ENCODE data around the gene YWHAE.
"Not testable (repeated sequence)": the region's sequence is repeated elsewhere in the genome, so short reads cannot be mapped to it uniquely, and the experiment has no call there.

Gene YWHAE

DNA sequence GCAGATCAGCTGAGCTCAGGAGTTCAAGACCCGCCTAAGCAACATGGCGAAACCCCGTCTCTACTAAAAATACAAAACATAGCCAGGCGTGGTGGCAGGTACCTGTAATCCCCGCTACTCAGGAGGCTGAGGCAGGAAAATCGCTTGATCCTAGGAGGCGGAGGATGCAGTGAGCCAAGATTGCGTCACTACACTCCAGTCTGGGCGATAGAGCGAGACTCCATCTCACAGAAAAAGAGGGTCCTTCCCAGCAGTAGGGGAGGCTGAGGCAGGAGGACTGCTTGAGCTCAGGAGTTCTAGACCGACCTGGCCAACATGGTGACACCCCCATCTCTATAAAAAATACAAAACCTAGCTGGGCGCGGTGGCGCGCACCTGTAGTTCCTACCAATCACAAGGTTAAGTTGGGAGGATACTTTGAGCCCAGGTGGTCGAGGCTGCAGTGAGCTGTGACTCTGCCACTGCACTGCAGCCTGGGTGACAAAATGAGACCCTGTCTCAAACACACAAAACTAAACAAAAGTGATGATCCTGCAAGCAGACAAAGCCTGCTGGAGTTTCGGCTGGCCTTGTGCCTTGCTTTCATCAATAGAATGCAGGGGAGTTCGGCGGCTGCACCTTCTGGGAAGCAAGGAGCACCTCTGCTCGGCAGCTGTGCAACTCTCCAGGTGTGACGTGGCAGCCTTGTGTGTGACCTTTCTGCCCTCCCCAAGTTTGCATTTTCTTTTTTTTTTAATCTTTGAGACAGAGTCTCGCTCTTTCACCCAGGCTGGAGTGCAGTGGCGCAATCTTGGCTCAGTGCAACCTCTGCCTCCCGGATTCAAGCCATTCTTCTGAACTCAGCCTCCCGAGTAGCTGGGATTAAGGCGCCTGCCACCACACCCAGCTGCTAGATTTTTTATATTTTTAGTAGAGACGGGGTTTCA lies 12.4 kb upstream of the YWHAE start:
- no peak for DNase-seq

DNA sequence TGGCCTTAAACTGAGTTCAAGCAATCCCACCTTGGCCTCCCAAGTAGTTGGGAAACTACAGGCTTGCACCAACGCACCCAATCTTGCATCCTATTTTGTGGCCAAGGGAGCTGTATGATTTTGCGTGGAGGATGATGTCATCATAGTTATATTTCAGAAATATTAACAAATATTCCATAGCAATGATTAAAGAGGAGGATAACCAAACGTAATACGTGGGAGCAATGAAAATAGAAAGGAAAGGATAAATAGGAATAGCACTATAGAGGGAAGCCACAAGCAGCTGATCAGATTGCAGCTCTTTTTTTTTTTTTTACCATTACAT lies 2.2 kb upstream of the YWHAE start:
- no peak for DNase-seq

DNA sequence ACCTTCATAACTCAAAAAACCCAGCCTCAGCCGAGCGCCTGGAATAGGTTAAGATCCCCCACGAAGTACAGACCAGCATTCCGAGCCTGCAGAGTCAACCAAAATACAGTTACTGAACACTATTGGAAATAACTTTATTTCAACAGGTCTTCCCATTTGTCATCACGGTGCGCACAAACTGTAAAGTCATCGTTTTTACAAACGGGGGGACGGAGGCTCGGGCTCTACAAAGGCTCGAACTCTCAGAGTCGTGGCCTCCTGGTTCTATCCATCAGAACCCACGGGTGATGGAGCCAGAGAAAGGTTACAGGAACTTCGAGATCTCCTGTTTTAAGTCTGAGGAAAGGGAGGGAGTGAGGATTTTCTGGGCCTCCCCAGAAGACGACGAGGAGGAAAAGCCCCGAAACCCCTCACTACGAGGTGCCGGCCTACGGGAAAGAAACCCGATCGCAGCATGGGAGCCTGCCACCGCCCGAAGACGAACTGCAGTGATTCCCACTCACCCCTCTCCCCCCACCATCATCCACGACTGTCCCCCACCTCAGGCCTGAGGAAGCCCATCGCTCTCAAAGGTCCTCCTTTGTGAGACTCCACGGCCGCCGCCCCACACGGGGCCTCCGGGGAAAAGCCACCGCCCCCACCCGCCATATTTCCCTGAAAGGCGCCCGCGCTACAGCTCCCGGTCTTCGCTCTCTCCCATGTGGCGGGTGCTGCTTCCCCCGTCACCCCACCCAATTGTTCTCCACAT lies 917 bp downstream of the YWHAE start:
- DNase-seq = no peak

DNA sequence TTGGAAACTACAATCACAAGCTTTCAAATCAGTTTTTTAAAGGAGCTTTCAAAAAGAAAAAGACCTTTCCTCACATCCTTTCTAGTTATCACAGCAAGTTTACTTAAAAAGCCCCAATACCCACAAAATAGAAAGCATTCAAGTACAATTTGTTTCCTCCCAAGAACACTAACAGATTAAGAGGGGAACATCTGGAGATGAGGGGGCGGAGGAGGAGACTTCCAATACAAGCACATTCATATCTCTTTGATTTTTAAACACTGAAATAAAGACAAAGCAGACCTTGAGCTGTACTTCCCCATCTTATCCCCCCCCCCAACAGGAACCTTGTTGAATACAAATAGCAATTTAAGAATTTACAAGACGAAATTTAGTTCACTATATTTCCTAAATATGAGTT lies 2.0 kb downstream of the YWHAE start:
- DNase-seq = no peak

DNA sequence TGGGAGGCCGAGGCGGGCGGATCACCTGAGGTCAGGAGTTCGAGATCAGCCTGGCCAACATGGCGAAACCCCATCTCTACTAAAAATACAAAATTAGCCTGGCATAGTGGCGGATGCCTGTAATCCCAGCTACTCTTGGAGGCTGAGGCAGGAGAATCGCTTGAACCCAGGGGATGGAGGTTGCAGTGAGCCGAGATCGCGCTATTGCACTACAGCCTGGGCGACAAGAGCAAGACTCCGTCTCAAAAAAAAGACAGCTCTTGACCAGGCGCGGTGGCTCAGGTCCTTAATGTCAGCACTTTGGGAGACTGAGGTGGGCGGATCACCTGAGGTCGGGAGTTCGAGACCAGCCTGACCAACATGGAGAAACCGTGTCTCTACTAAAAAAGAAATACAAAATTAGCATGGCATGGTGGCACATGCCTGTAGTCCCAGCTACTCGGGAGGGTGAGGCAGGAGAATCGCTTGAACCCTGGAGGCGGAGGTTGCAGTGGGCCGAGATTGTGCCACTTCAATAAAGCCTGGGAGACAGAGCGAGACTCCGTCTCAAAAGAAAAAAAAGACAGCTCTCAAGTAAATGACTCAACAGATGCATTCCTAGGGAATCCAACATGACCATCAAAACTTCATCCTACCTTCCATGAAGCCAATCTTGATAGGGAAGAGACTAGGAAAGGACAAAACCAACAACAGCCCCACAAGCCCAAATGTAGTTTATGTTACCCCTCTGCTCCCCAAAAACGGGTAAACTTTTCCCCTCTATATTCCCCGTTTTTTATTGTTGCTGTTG lies 4.0 kb downstream of the YWHAE start:
- not testable (repeated sequence) for DNase-seq

DNA sequence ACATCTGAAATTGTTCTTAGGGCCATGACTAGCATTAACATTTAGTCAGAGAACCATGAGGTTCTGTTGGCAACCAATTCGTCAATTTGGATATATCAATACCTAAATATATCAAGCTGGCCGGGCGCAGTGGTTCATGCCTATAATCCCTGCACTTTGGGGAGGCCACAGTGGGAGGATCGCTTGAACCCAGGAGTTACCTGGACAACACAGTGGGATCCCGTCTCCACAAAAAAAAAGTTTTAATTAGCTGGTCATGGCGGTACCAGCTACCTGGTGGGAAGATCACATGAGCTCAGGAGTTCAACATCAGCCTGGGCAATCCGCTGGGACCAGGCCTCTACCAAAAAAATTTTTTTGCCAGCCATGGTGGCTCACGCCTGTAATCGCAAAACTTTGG lies 8.4 kb downstream of the YWHAE start:
- DNase-seq = no peak

DNA sequence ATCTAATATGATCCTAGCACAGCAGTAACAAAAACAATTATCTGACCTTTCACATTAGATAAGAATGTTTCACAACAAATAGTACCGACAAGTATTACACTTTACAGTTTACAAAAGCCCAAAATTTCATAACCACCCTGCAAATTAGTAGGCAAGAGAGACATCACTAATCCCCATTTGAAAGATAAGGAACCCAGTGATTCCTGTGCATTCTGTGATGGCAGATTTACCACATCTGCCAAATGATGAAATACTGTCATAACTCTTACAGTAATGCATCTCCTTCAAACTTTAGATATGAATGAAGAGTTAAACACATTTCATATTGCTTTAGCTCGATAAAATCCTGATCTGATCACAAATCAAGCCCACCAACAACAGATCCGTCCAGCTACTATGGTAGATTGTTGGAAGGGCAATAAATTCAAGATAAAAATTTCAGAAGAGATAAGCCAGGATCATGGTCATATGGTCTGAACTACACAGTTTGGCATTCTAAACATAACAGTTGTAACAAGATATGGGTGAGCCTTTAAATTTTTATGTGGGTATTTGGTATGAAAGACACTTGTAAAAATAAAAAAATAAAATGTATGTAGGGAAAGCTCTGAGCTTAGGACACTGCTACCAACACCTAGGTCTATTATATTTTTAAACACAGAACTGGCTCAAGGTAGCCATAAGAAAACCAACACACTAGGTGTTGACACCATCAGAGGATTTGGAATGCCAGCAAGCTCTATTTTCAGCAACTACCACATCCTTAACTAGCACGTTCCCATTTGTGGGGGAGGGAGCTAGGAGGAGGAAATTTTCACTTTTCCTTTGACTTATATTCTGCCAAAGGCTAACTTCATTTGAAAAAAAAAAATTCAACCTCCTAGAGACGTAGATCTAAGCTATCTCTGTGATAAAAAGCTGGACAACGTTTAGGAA lies 9.3 kb downstream of the YWHAE start:
- DNase-seq = no peak

DNA sequence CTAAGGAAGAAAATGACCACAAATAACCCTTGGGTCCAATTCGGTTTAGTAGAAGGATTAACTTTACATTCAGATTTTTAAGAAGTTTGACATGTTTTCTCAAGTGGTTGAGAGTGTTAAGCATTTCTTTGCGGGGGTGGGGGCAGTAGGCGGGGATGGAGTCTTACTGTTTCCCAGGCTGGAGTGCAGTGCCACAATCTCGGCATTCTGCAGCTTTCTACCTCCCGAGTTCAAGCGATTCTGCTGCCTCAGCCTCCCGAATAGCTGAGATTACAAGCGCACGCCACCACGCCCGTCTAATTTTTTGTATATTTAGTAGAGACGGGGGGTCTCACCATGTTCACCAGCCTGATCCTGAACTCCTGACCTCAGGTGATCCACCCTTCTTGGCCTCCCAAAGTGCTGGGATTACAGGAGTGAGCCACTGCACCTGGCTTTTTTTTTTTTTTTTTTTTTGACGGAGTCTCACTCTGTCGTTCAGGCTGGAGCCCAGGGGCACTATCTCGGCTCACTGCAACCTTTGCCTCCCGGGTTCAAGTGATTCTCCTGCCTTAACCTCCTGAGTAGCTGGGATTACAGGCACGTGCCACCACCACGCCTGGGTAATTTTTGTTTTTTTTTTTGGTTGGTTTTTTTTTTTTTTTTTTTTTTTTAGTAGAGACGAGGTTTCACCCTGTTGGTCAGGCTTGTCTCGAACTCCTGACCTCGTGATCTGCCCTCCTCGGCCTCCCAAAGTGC lies 12.4 kb downstream of the YWHAE start:
- DNase-seq = not testable (repeated sequence)

DNA sequence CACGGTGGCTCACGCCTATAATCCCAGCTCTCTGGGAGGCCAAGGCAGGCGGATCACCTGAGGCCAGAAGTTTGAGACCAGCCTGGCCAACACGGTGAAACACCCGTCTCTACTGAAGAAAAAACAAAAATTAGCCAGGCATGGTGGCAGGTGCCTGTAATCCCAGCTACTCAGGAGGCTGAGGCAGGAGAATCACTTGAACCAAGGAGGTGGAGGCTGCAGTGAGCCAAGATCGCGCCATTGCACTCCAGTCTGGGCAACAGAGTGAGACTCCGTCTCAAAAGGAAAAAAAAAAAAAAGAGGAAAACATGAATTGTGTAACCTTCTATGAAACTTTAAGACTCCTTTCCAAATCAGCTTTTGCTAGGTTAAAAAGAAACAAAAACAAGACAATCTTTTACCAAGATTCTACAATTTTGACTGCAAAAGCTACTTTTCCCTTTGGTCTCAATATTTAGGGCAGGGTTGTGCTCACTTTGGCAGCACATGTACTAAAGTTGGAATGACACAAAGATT lies 13.3 kb downstream of the YWHAE start:
- DNase-seq = not testable (repeated sequence)

DNA sequence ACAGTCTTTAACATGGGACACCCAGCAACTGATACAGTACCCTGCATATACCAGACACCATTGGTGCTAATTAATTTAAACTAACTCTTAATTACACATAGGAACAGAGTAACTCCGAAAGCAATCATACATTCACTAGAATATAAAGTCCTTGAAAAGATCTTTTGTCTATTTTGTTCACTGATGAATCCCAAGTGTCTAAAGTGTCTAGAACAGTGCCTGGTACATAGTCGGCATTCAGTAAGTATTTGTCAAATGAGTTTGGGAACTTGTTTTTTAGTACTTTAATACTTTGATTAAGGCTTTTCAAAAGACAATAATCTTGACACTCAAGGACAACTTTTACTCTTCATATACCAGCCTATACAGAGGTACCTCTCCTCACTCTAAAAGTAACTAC lies 13.8 kb downstream of the YWHAE start:
- DNase-seq = no peak

DNA sequence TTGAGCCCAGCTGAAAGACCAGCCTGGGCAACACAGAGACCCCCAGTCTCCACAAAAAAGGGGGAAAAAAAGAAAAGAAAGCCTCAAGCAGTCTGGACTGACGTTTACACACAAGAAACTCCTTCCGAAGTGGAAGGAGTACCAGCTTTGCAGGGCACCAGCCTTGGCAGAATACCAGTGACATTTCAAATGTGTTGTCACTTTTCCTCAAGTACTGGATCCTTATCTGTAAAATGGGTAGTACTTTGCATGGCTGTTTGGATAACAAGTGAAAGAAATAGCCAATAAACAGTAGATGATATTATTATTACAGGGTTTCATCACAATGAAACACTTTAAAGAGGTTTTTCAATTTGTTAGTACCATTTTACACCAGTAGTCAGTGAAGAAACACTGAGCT lies 14.2 kb downstream of the YWHAE start:
- no peak for DNase-seq

DNA sequence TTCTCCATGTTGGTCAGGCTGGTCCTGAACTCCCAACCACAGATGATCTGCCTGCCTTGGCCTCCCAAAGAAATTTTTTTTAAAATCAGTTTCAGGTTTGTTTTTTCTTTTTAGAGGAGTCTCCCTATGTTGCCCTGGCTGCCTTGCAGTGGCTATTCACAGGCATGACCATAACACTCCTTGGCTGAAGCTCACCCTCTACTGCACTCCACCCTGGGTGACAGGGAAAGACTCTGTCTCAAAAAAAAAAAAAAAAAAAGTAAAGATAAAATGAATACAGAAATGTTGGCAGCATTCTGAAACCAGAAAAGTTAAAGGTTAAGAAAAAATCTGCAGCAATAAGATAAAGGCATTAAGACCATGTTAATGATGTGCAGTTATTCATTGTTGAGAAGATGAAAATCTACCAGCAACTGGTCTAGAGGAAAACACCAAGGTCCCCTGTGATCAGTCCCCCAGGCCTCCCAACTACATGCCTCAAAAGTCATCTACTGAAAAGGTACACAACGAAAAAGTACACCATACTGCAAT lies 15.1 kb downstream of the YWHAE start:
- no peak for DNase-seq

DNA sequence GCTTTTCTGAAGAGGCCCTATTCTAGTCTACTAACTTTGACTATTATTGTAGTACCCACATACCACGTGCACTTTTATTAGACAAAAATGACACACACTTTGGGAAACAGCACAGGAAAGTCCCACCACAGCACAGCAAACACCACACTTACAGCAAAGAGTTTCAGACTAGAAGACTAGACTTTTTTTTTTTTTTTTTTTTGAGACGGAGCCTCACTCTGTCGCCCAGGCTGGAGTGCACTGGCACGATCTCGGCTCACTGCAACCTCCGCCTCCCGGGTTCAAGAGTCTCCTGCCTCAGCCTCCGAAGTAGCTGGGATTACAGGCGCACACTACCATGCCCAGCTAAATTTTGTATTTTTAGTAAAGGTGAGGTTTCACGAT lies 20.1 kb downstream of the YWHAE start:
- DNase-seq = no peak

DNA sequence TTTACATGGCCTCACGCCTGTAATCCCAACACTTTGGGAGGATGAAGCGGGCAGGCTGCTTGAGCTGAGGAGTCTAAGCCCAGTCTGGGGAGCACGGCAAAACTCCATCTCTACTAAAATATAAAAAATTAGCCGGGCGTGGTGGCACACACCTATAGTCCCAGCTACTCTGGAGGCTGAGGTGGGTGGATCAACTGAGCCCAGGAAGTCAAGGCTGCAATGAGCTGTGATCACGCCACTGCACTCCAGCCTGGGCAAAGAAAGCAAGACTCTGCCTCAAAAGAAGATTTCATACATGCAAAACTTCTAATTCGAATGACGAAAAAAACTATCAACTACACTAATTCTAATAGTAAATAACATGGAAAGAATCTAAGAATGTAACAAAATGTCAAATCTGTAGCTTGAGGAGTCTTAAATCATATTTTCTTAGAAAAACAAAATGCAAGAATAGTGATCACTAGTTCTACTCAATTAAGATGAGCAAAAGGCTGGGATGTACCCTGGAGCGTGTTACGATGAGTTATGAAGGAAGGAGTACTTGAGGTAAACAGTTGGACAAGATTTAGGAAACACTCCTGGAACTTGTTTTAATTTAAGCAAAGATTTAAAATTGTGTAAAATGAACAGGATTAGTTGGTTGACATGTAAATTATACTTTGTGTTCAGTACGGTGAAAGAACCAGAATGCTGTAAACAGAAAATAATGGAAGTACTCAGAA lies 20.7 kb downstream of the YWHAE start:
- no peak for DNase-seq

DNA sequence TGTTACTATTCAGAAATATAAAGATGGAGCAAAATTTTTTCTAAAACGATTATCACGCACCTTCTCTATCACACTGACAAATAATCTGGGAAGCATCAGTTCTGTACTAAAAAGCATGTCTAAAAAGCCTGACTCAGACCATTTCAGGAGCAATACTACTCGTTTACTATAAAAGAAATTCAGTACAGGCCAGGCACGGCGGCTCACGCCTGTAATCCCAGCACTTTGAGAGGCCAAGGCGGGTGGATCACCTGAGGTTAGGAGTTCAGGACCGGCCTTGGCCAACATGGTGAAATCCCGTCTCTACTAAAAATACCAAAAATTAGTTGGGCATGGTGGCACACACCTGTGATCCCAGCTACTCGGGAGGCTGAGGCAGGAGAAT lies 21.6 kb downstream of the YWHAE start:
- DNase-seq = not testable (repeated sequence)

DNA sequence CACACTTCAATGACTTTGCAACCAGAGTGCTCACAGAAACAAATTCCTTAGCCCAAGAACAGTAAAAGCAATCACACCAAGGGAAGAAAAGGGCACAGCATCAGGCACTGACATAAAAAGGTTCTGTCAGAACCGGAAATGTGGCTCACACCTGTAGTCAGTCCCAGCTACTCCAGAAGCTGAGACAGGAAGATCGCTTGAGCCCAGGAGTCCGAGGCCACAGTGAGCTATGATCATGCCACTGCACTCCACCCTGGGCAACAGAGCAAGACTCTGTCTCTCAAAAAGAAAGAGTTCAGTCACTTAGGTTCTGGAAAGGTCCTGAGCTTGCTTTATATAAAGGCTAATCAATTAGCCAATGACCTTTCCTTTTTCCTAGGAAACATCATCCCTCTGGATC lies 22.7 kb downstream of the YWHAE start:
- DNase-seq = no peak

DNA sequence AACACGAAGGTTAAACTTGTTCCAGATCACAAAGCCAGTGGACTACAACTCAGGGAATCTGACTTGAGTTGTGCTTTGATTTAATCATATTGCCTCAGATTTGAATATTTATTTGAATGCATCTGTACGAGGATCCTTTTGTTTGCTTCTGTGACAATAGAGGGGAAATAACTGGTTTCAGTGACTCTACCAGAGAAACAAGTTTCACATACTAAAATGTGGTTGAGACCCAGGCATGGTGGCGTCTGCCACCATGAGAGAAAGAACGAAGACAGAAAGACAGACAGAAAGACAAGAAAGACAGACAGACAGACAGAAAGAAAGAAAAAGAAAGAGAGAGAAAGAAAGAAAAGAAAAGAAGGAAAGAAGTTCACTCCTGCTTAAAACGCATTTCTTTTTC lies 24.0 kb downstream of the YWHAE start:
- DNase-seq = no peak

DNA sequence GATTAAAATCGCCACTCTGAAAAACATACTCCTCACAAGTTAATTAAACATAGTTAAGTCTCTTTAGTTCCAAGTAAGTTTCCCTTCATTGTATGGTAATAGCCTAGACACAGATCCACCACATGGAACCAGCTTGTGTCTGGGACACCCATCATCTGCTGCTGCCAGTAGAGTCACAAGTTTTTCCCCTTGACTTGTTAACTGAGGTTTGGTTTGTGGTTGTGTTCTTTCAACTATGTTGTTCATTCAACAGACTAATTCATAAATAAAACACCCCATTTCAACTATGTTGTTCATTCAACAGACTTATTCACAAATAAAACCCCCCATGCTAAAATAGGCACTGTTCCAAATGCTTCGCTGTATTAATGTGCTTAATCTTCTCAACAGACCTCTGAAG lies 24.4 kb downstream of the YWHAE start:
- no peak for DNase-seq

DNA sequence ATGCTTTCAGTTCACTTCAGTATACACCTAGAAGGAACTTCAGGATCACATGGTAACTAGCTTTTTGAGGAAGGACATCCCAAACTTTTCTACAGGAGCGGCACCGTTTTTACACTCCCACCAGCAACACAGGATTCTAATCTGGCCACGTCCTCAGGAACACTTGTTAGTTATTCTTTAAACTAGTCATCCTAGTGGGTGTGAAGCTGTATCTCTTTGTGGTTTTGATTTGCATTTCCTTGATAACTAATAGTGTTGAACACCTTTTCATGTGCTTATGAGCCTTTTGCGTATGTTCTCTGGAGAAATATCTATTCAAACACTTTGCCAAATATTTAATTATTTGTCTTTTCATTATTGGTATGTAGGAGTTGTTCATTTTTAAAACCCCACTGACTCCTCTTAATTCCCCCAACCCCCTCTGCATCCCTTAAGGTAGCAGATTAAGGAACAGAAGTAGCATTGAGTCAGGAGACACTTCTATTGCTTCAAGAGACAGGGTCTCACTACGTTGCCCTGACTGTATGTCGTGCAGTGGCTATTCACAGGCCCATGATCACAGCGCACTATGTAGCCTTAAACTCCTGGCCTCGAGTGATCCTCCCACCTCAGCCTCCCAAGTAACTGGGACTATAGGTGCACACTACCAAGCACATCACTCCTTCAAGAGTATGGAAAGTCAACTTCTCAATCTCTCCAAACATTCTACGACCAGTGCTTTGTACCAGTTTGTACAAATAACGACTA lies 25.4 kb downstream of the YWHAE start:
- DNase-seq = no peak
